CD1c-positive myeloid dendritic cell (primary cell): ENCODE measurements around the gene KCTD3.
A peak's percentile ranks its signal among the peaks of the same experiment; 100 is the strongest.

Experiments used
- DNase-seq: peaks from one replicate; pipeline ENCODE4 v3.0.0-alpha.2; 2016; ENCODE audit errors: extremely low spot score

Gene KCTD3

GRCh38 chr1:215566556-215567490 lies at the start of gene KCTD3:
Gene KCTD3 (plus strand): TSS chr1:215567304. CDS start chr1:215567686, 382 bp downstream.
- peak; percentile 72 for DNase-seq

- no peak for DNase-seq
These were observed 49.6 kb upstream of the KCTD3 start for GRCh38 chr1:215517441-215517891.

- no peak for DNase-seq
These were observed 48.5 kb upstream of the KCTD3 start for GRCh38 chr1:215518594-215518993.

- DNase-seq, result no peak
These were observed 45.8 kb upstream of the KCTD3 start for GRCh38 chr1:215521279-215521678.

- DNase-seq, result no peak
These were observed 43.8 kb upstream of the KCTD3 start for GRCh38 chr1:215523128-215523861.

- DNase-seq, result no peak
These were observed 43.2 kb upstream of the KCTD3 start for GRCh38 chr1:215523906-215524305.

GRCh38 chr1:215526147-215526845 lies 40.8 kb upstream of the KCTD3 start:
- DNase-seq, result peak; percentile 64

GRCh38 chr1:215526846-215527151 lies 40.3 kb upstream of the KCTD3 start:
- DNase-seq, result no peak

GRCh38 chr1:215529111-215529510 lies 38.0 kb upstream of the KCTD3 start:
- DNase-seq, result no peak

- DNase-seq, result no peak
These were observed 37.5 kb upstream of the KCTD3 start for GRCh38 chr1:215529571-215529970.

GRCh38 chr1:215530401-215530984 lies 36.6 kb upstream of the KCTD3 start:
- no peak for DNase-seq

- DNase-seq, result no peak
These were observed 27.1 kb upstream of the KCTD3 start for GRCh38 chr1:215539803-215540570.

- no peak for DNase-seq
These were observed 24.8 kb upstream of the KCTD3 start for GRCh38 chr1:215542301-215542700.

- peak; percentile 30 for DNase-seq
These were observed 23.9 kb upstream of the KCTD3 start for GRCh38 chr1:215543191-215543606.

- no peak for DNase-seq
These were observed 23.3 kb upstream of the KCTD3 start for GRCh38 chr1:215543806-215544205.

GRCh38 chr1:215544566-215544965 lies 22.5 kb upstream of the KCTD3 start:
- DNase-seq, result no peak

GRCh38 chr1:215545096-215545495 lies 22.0 kb upstream of the KCTD3 start:
- no peak for DNase-seq

- DNase-seq, result no peak
These were observed 20.1 kb upstream of the KCTD3 start for GRCh38 chr1:215547011-215547410.

- DNase-seq, result no peak
These were observed 15.3 kb upstream of the KCTD3 start for GRCh38 chr1:215551806-215552205.

GRCh38 chr1:215554865-215555264 lies 12.2 kb upstream of the KCTD3 start:
- no peak for DNase-seq

- DNase-seq, result no peak
These were observed 11.6 kb upstream of the KCTD3 start for GRCh38 chr1:215555531-215555930.
